Adrenal gland (tissue), 5 donors: ENCODE data around the gene BRIP1.

Experiments used
- CTCF ChIP-seq, 6 experiments: fragments of 450-650 bp in 4 of 6; fragments of 200-600 bp in 2 of 6; sonication (generic) in 1 of 6; IDR thresholded peaks; 1 replicate in 5 of 6; 2 replicates in 1 of 6; pipeline versions ENCODE4 v1.5.1 to v1.8.0; 2016 to 2021; ENCODE audit warnings: antibody characterized with exemption in 6 of 6, mild to moderate bottlenecking in 2 of 6, moderate library complexity in 1 of 6
- POLR2A ChIP-seq, 2 donors: fragments of 450-650 bp; IDR thresholded peaks; one replicate each; pipeline ENCODE4 v1.6.1; 2017; ENCODE audit warnings: antibody characterized with exemption in 2 of 2, mild to moderate bottlenecking in 2 of 2, moderate library complexity in 1 of 2
- donor health status: DM: no; HTN: no; CAD: no.

- TF ChIP-seq POLR2A (IDR thresholded peaks at IDR 0.05) (no peak), CTCF (IDR thresholded peaks at IDR 0.05) (no peak)
Measured at GRCh38 chr17:61733021-61733420, 130.3 kb downstream of the BRIP1 start.
